Measurements from ENCODE around the gene ASB18. TPM values are rescaled to one million over a fixed set of nuclear protein-coding genes. Genes with fewer than 3 reads are reported as not detected.
A peak's percentile ranks its signal among the peaks of the same experiment; 100 is the strongest.

Gene ASB18
- total RNA-seq, 2 donors from 2014 or later = not detected

DNA sequence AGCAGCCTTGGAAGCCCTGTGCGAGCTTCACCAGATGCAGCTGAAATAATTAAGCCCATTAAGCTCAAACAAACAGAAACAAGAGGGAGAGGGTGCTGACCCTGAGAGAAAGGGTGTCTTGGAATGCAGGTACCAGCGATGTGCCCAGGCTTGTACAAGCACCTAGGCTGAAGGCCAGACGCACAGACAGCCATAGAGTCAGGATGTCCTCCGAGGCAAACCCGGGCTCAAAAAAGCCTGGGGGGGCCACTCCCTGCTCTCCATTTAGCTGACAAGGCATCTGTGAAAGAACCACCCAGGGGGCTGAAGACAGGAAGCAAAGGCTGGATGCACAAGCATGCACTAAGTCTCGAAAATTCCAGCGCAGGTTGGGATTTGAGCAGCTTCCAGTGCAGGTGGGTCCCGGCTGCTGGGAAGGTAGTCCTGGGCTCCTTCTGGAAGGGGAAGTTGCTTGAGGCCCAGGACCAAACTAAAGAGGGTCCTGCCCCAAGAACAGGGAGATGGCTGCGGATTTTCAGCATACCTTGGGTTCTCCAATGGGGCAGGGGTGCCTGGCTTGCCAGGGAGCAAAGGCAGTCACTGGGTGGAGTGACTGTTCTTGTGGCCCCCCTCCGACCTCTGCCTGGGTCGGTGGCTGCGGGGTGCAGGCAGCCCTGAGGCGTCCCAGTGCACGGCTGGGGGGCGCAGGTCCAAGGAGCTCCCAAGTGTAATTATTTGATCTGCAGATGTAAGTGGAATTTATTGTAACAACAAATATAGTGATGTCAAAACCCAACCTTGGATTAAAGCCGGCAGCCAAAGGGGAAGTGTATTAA is 102.0 kb downstream of the ASB18 start:
- Mint-ChIP-seq H3K27me3 (peaks cover 67% of the 10 kb centered on the region), H3K4me3 (peak overlapping the region; percentile 50), H3K36me3 (ENCODE audit: low read depth) (no peaks in the 10 kb centered on the region), H3K4me1 (peaks cover 7% of the 10 kb centered on the region), H3K27ac (no peak overlapping the region)
- no peak for ATAC-seq
- no peaks in the 10 kb centered on the region for H3K9me3 ChIP-seq (ENCODE audit: control insufficient read depth, low read length, poor library complexity, severe bottlenecking)
- DNase-seq = no peak

DNA sequence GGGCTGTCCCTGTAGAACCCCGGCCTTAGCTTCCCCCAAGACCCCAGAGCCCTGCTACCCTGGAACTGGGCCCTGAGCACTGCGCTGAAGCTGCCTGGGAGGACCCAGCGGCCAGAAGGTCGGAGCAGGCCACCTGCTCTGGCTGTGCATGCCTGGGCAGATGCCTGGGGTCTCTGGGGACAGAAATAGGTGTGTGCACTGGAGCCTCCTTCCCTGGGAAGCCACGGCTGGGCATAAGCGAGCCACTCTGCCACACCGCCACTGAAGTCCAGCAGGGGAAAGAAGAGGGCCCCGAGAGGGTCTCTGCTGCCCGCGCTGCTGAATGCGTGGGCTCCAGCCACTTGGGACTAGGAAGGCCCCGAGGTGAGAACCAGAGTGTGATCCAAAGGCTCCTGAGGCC is 102.7 kb downstream of the ASB18 start:
- H3K27ac Mint-ChIP-seq = no peak overlapping the region
- no peaks in the 10 kb centered on the region for H3K36me3 Mint-ChIP-seq (ENCODE audit: low read depth)
- DNase-seq = no peak
- H3K4me3 Mint-ChIP-seq = peak overlapping the region; percentile 50
- peaks cover 70% of the 10 kb centered on the region for H3K27me3 Mint-ChIP-seq
- H3K9me3 ChIP-seq (ENCODE audit: control insufficient read depth, low read length, poor library complexity, severe bottlenecking) = no peaks in the 10 kb centered on the region
- no peak for ATAC-seq
- H3K4me1 Mint-ChIP-seq = peaks cover 3% of the 10 kb centered on the region

DNA sequence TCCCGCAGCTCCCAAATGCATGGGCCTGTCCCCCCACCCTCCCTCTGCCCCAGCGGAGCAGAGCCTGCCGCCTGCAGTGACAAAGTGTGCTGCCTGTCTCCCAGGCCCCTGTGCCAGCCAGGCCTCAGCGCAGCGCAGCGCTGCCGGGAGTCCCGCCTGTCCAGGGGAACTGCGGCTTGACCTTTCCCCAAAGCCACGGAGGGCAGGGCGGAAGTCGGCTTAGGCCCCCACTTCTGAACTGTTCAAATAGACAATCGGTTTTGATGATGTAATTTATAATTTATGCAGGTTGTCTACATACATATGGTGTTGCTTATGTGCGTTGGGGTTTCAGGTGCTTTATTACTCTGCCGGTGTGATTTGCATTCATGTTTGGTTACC is 103.1 kb downstream of the ASB18 start:
- H3K27me3 Mint-ChIP-seq = peaks cover 70% of the 10 kb centered on the region
- DNase-seq (no peak), ATAC-seq (no peak)
- H3K36me3 Mint-ChIP-seq (ENCODE audit: low read depth) = no peaks in the 10 kb centered on the region
- H3K4me1 Mint-ChIP-seq = no peaks in the 10 kb centered on the region
- no peaks in the 10 kb centered on the region for H3K9me3 ChIP-seq (ENCODE audit: control insufficient read depth, low read length, poor library complexity, severe bottlenecking)
- H3K4me3 Mint-ChIP-seq = no peak overlapping the region
- no peak overlapping the region for H3K27ac Mint-ChIP-seq

GRCh38 chr2:236160366-236161081 is 103.7 kb downstream of the ASB18 start:
- no peak for ATAC-seq
- H3K27me3 Mint-ChIP-seq = peaks cover 67% of the 10 kb centered on the region
- DNase-seq = no peak
- no peaks in the 10 kb centered on the region for H3K4me1 Mint-ChIP-seq
- no peak overlapping the region for H3K27ac Mint-ChIP-seq
- H3K4me3 Mint-ChIP-seq = no peak overlapping the region
- H3K36me3 Mint-ChIP-seq (ENCODE audit: low read depth) = no peaks in the 10 kb centered on the region
- H3K9me3 ChIP-seq (ENCODE audit: control insufficient read depth, low read length, poor library complexity, severe bottlenecking) = no peaks in the 10 kb centered on the region

DNA sequence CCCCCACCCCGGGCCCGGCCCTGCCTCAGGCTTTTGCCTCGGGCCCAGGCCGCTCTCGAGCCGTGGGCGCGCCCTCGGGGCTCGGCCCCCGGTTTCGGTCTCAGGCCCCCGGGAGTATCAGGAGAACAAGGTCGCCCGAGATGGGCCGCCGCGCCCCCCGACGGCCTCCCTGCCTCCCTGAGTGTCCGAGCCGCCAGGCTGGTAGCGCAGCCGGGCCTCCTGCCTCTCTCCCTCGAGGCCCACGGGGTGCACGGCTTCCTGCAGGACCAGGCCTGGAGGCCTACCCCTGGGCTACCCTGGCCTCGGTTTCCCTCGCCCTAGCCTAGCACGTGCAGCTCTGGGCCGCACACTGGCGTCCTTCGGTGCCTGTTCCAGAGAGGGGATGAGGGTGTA is 104.4 kb downstream of the ASB18 start:
- H3K9me3 ChIP-seq (ENCODE audit: control insufficient read depth, low read length, poor library complexity, severe bottlenecking) = no peaks in the 10 kb centered on the region
- ATAC-seq (no peak), DNase-seq (no peak)
- Mint-ChIP-seq H3K27ac (no peak overlapping the region), H3K4me3 (no peak overlapping the region), H3K4me1 (no peaks in the 10 kb centered on the region), H3K36me3 (ENCODE audit: low read depth) (no peaks in the 10 kb centered on the region), H3K27me3 (peaks cover 66% of the 10 kb centered on the region)

- H3K9me3 ChIP-seq (ENCODE audit: control insufficient read depth, low read length, poor library complexity, severe bottlenecking) = no peaks in the 10 kb centered on the region
- H3K36me3 Mint-ChIP-seq (ENCODE audit: low read depth) = no peaks in the 10 kb centered on the region
- ATAC-seq = no peak
- peaks cover 63% of the 10 kb centered on the region for H3K27me3 Mint-ChIP-seq
- no peak for DNase-seq
- H3K27ac Mint-ChIP-seq = no peak overlapping the region
- H3K4me1 Mint-ChIP-seq = no peaks in the 10 kb centered on the region
- no peak overlapping the region for H3K4me3 Mint-ChIP-seq
Measured at GRCh38 chr2:236158969-236159777, 105.0 kb downstream of the ASB18 start.

DNA sequence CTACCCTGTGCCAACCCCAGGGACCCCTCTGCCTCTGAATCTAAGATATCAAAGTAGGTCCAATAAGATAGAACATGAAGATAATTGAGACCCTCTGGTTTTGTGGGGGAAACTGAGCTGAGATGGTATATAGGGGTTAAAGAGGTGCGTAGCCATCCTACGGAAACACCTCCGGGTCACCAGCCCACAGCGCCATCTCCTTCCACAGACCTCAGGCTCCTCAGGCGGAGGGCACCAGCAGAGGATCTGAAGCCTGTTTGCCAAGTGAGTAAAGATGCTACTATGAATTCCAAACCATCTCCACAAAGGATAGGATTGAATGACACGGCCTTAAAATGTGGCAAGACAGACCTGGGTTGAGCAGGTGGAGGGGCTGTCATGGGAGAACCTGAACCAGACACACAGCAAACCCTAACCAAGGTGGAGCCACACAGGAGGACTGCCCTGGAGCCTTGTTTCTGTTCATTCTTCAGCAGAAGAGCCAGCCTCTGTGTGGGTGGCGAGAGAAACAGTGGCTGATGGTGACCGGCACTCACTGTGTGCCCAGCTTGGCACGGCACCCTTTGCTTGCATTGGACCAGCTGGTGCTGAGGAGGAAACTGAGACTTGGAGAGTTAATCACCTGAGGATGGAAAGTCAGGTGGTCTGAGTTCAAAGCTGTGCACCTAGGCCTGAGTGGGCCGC is 106.2 kb downstream of the ASB18 start:
- no peak overlapping the region for H3K27ac Mint-ChIP-seq
- H3K9me3 ChIP-seq (ENCODE audit: control insufficient read depth, low read length, poor library complexity, severe bottlenecking) = no peaks in the 10 kb centered on the region
- ATAC-seq (no peak), DNase-seq (no peak)
- peaks cover 63% of the 10 kb centered on the region for H3K27me3 Mint-ChIP-seq
- no peaks in the 10 kb centered on the region for H3K4me1 Mint-ChIP-seq
- H3K36me3 Mint-ChIP-seq (ENCODE audit: low read depth) = no peaks in the 10 kb centered on the region
- H3K4me3 Mint-ChIP-seq = no peak overlapping the region

- no peaks in the 10 kb centered on the region for H3K9me3 ChIP-seq (ENCODE audit: control insufficient read depth, low read length, poor library complexity, severe bottlenecking)
- Mint-ChIP-seq H3K4me1 (no peaks in the 10 kb centered on the region), H3K4me3 (no peak overlapping the region), H3K27ac (no peak overlapping the region), H3K27me3 (peaks cover 58% of the 10 kb centered on the region), H3K36me3 (ENCODE audit: low read depth) (no peaks in the 10 kb centered on the region)
- no peak for DNase-seq
- ATAC-seq = no peak
Measured at GRCh38 chr2:236157366-236157765, 106.8 kb downstream of the ASB18 start.

DNA sequence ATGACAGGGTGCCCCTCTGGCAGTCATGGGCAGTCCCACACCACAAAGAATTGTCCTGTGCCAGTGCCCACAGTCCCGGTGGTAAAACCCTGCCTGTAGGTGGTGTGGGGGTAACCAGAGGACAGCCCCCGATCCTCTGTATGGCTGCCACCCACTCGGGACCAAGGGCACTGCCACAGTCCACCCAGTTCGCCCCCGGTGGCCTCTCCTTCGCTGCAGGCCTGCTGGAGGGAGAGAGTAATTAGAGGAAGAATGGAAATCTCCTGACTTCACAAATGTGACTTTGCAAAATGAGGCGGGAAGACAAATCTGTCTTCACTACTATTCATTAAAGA is 107.4 kb downstream of the ASB18 start:
- no peaks in the 10 kb centered on the region for H3K9me3 ChIP-seq (ENCODE audit: control insufficient read depth, low read length, poor library complexity, severe bottlenecking)
- no peak overlapping the region for H3K27ac Mint-ChIP-seq
- no peak overlapping the region for H3K4me3 Mint-ChIP-seq
- peaks cover 53% of the 10 kb centered on the region for H3K27me3 Mint-ChIP-seq
- no peaks in the 10 kb centered on the region for H3K36me3 Mint-ChIP-seq (ENCODE audit: low read depth)
- ATAC-seq (no peak), DNase-seq (no peak)
- H3K4me1 Mint-ChIP-seq = no peaks in the 10 kb centered on the region

DNA sequence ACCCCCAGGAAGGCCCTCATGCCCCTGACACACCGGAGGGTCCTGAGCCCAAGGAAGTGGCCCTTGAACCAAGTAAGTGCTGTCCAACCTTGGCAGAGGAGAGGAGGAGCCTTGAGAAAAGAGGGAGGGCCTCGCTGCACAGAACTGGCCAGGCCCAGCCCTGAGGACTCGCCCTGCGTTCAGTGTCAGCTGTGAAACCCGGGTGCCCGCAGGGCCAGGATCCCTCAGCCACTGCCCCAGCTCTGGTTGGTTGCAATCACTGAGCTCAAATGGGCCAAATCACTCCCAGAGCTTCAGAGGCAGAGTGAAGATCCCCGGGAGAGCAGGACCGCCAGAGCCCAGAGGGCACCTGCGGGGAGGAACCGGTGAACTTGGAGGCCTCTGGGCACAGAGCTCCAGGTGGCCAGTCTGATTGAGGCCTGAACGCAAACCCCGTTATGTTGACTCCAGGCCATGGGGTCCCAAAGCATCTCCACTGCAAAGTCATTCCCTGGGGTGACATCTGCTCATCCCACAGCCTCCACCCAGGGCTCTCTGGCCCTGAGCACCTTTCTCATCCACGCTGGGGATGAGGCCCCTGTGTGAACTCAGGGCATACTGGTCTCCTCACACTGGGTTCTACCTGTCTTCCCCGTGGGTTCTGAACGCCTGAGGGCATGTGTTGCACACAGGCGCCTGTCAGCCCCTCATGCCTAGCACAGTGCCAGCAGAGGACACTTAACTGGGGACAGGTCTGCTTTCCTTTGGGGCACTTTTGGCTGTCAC is 107.9 kb downstream of the ASB18 start:
- Mint-ChIP-seq H3K4me1 (no peaks in the 10 kb centered on the region), H3K27me3 (peaks cover 47% of the 10 kb centered on the region), H3K36me3 (ENCODE audit: low read depth) (no peaks in the 10 kb centered on the region), H3K27ac (no peak overlapping the region), H3K4me3 (no peak overlapping the region)
- DNase-seq = no peak
- H3K9me3 ChIP-seq (ENCODE audit: control insufficient read depth, low read length, poor library complexity, severe bottlenecking) = no peaks in the 10 kb centered on the region
- no peak for ATAC-seq

GRCh38 chr2:236155406-236155805 is 108.8 kb downstream of the ASB18 start:
- DNase-seq = no peak
- no peaks in the 10 kb centered on the region for H3K36me3 Mint-ChIP-seq (ENCODE audit: low read depth)

GRCh38 chr2:236146436-236146835 is 117.8 kb downstream of the ASB18 start:
- Mint-ChIP-seq H3K4me3 (no peak overlapping the region), H3K4me1 (no peaks in the 10 kb centered on the region), H3K36me3 (ENCODE audit: low read depth) (peaks cover 2% of the 10 kb centered on the region), H3K27ac (no peak overlapping the region), H3K27me3 (peaks cover 32% of the 10 kb centered on the region)
- ATAC-seq = no peak
- no peak for DNase-seq
- no peaks in the 10 kb centered on the region for H3K9me3 ChIP-seq (ENCODE audit: control insufficient read depth, low read length, poor library complexity, severe bottlenecking)

More at GRCh38 chr2:236155406-236155805, 108.8 kb downstream of the ASB18 start:
- H3K27ac Mint-ChIP-seq = no peak overlapping the region
- no peak overlapping the region for H3K4me3 Mint-ChIP-seq
- H3K9me3 ChIP-seq (ENCODE audit: control insufficient read depth, low read length, poor library complexity, severe bottlenecking) = no peaks in the 10 kb centered on the region
- H3K27me3 Mint-ChIP-seq = peaks cover 44% of the 10 kb centered on the region
- H3K4me1 Mint-ChIP-seq = no peaks in the 10 kb centered on the region
- ATAC-seq = no peak
